ENCODE results near the gene DOLK.
A peak's percentile ranks its signal among the peaks of the same experiment; 100 is the strongest.

DOLK gene

GRCh38 chr9:128906741-128907140, 40.7 kb downstream of the DOLK start:
- DNase-seq (ENCODE audit: low read depth in 2 of 2, low spot score in 1 of 2), result no peak

GRCh38 chr9:128905964-128906363, 41.4 kb downstream of the DOLK start:
- DNase-seq (ENCODE audit: low read depth in 2 of 2, low spot score in 1 of 2), result no peak

GRCh38 chr9:128903871-128904620, 43.4 kb downstream of the DOLK start:
- DNase-seq (ENCODE audit: low read depth in 2 of 2, low spot score in 1 of 2), result no peak

GRCh38 chr9:128903079-128903461, 44.3 kb downstream of the DOLK start:
- no peak for DNase-seq (ENCODE audit: low read depth in 2 of 2, low spot score in 1 of 2)

GRCh38 chr9:128902351-128903078, 44.9 kb downstream of the DOLK start:
- DNase-seq (ENCODE audit: low read depth in 2 of 2, low spot score in 1 of 2), result peak; percentile 59 to 75

- no peak for DNase-seq (ENCODE audit: low read depth in 2 of 2, low spot score in 1 of 2)
Observed at GRCh38 chr9:128901822-128902221, 45.6 kb downstream of the DOLK start.

- no peak for DNase-seq (ENCODE audit: low read depth in 2 of 2, low spot score in 1 of 2)
Observed at GRCh38 chr9:128901379-128901778, 46.0 kb downstream of the DOLK start.

GRCh38 chr9:128899566-128900322, 47.7 kb downstream of the DOLK start:
- no peak for DNase-seq (ENCODE audit: low read depth in 2 of 2, low spot score in 1 of 2)

- DNase-seq (ENCODE audit: low read depth in 2 of 2, low spot score in 1 of 2), result no peak
Observed at GRCh38 chr9:128898845-128899565, 48.4 kb downstream of the DOLK start.

GRCh38 chr9:128898382-128898781, 49.0 kb downstream of the DOLK start:
- DNase-seq (ENCODE audit: low read depth in 2 of 2, low spot score in 1 of 2), result no peak

- DNase-seq (ENCODE audit: low read depth in 2 of 2, low spot score in 1 of 2), result no peak
Observed at GRCh38 chr9:128895556-128895955, 51.8 kb downstream of the DOLK start.
